RWPE1 (cell line): Measurements from ENCODE around the gene SDF2.

Source experiments
- CTCF ChIA-PET: fragments of 350-600 bp; sonication (Branson Sonifier 250); formaldehyde crosslinking; extraction: SDS; loops from one replicate; lab custom pipeline; 2021; lab: Yijun Ruan, JAX
- POLR2A ChIA-PET: fragments of 400-600 bp; formaldehyde crosslinking; extraction: SDS; loops from one replicate; lab custom pipeline; 2020; ENCODE audit warnings: antibody characterized with exemption; ENCODE audit not compliant: low non-redundant PET; lab: Yijun Ruan, JAX
- DNase-seq: peaks from one replicate; pipeline ENCODE4 v3.0.0; 2012; ENCODE audit warnings: low spot score
- H3K27ac ChIP-seq: fragments of 450-650 bp; 2 replicates; pipeline ENCODE4 v1.5.1; 2017
- TF ChIP-seq, protein P1 (sequence below): fragments of 450-650 bp; conservative IDR thresholded peaks from 2 replicates; pipeline ENCODE4 v1.5.1; 2017; ENCODE audit warnings: low read depth, mild to moderate bottlenecking

SDF2 gene

DNA sequence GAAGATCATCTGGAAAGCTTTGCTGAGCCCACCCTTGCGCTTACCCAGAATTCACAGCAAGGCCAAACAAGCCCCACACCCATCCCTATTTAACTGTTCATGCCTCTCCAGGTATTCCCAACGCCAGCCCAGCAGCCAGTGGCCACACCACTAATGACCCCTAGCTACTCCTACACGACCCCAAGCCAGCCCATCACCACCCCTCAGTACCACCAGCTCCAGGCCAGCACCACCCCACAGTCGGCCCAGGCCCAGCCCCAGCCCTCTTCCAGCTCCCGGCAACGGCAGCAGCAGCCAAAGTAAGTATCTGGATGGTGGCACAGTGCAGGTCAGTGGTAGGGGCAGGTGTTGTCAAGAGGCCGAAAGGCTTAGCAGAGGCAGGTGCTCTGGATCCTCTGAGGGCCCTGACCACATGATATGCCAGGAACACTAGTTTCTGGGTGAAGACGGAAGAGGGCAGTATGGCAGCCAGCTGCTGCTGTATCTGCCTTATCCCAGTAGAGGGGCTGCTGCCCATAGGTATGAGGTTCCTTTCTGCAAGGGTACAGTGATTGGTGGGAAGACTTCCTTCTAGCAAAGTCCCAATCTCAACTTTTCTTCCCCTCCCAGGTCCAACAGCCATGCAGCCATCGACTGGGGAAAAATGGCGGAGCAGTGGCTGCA is 39.3 kb upstream of the SDF2 start:
- CTCF ChIA-PET: no interaction called here
- H3K27ac ChIP-seq: peak overlapping the region; percentile 51; the same call in 1 of the 2 replicates
- POLR2A ChIA-PET: interaction anchor here (0.5 kb wide), 1 partner anchor 90 kb away, joined by 3 read pairs; no protein-coding TSS in a partner anchor
- DNase-seq: no peak
- TF ChIP-seq, protein P1, sequence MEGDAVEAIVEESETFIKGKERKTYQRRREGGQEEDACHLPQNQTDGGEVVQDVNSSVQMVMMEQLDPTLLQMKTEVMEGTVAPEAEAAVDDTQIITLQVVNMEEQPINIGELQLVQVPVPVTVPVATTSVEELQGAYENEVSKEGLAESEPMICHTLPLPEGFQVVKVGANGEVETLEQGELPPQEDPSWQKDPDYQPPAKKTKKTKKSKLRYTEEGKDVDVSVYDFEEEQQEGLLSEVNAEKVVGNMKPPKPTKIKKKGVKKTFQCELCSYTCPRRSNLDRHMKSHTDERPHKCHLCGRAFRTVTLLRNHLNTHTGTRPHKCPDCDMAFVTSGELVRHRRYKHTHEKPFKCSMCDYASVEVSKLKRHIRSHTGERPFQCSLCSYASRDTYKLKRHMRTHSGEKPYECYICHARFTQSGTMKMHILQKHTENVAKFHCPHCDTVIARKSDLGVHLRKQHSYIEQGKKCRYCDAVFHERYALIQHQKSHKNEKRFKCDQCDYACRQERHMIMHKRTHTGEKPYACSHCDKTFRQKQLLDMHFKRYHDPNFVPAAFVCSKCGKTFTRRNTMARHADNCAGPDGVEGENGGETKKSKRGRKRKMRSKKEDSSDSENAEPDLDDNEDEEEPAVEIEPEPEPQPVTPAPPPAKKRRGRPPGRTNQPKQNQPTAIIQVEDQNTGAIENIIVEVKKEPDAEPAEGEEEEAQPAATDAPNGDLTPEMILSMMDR: no peak

DNA sequence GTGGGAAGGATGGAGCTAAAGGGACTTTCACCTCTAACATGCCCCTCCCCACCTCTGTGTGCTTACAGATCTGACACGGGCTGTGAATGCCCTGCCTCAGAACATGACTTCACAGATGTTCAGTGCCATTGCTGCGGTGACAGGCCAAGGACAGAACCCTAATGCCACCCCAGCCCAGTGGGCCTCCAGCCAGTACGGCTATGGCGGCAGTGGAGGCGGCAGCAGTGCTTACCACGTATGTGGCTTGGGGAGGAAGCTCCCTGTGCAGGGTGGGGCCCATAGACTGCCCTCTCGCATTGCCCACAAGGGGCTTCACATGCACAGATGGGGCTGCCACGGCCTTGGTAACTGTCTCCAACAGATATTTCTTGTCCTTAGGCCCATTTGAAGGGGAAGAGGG is 38.6 kb upstream of the SDF2 start:
- TF ChIP-seq, protein P1: no peak
- ChIA-PET CTCF (no interaction called here), POLR2A (interaction anchor here (0.5 kb wide), 1 partner anchor 89 kb away, joined by 3 read pairs; no protein-coding TSS in a partner anchor)
- no peak overlapping the region for H3K27ac ChIP-seq
- DNase-seq: no peak

DNA sequence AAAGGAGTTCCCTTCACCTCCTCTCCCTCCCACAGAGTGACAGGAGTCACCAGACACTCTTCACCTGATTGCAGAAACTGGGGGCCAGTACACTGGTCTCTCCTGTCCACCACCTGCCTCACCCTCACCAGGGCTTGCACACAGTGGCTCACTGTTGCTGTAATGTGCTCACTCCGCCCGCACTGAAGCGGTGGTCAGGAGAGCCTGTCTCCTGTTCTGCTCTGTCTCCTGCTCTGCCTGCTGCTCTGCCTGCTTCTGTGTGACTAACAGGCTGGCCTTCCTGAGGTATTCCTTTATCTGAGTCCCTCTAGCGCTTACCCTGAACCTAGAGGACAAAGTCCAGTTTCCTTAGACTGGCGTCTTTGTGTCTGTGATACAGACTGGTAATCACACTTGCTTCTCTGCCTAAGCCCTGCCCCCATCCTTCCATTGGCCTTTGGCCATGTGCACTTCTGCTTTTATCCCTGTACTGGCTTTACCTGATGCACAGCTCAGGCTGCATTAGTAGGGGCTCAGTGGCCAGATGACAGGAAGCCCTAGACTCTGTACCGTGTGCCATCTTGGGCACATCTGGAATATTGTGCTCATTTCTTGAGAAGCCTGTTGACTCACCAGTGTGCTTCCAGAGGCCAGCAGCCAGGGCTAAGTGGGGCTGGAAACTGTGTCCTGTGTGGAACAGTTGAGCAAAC is 36.7 kb upstream of the SDF2 start:
- ChIA-PET CTCF (no interaction called here), POLR2A (no interaction called here)
- no peak overlapping the region for H3K27ac ChIP-seq
- no peak for DNase-seq
- TF ChIP-seq, protein P1: no peak

DNA sequence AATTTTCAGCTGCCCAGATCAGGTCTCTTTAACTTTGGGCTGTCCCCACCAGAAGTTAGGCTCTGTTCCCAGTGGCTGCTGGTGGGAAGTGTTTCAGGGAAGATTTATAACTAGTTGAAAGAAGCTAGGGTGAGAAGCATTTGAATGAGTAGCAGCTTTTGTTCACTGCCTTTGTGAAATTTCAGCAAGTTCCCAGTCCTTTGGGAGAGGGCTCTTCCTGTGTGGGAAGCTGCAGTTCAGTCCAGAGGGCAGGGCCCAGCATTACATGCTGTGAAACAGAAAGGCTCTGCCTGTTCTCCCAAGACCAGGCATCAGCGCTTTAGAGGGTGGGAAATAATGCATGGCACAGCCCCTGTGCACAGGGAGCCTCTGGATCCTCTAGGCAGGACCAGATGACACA is 32.2 kb upstream of the SDF2 start:
- TF ChIP-seq, protein P1: no peak
- POLR2A ChIA-PET: no interaction called here
- no peak for DNase-seq
- CTCF ChIA-PET: interaction anchor here (0.6 kb wide), 1 partner anchor 23 kb away, joined by 4 read pairs; no protein-coding TSS in a partner anchor
- H3K27ac ChIP-seq: no peak overlapping the region

DNA sequence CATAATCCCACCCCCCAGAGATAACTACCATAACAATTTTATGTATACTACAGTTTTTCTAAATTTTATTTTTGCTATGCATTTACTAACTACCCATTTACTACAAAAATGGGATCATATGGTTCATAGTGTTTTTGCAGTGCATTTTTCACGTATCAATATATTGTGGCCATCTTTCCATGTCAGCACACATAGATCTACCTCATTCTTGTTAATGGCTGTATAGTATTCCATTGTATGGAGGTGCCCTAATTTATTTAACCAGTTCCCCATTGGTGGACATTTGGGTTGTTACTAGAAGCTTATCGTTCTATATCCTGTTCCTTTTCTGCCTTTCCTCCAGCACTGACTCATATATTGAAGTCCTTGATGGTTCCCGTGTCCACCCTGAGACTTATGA is 27.3 kb upstream of the SDF2 start:
- H3K27ac ChIP-seq: no peak overlapping the region
- CTCF ChIA-PET: no interaction called here
- no peak for DNase-seq
- POLR2A ChIA-PET: interaction anchor here (0.5 kb wide), 1 partner anchor 38 kb away, joined by 5 read pairs; no protein-coding TSS in a partner anchor
- TF ChIP-seq, protein P1: no peak

DNA sequence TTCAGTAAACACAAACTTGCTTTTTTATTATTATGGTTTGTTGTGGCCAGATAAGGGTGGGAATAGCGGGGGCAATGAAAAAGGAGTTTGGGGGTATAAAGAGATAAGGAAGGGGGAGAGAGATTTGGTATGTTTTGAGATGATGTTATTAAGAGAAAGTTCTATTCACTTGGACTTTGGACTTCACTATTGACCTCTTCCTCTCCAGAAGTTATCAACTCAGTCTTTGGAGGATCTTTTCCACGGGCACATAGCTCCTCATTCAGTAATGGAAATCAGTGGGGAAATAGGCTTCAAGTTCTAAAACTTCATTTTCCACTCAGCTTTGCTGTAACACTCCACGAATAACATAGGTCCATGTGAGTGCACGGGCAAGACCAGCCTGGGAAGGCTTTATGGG is 26.8 kb upstream of the SDF2 start:
- ChIA-PET CTCF (no interaction called here), POLR2A (no interaction called here)
- H3K27ac ChIP-seq: no peak overlapping the region
- TF ChIP-seq, protein P1: no peak
- DNase-seq: no peak
